Measurements from ENCODE around the gene TRAPPC12. TPM values are rescaled to one million over a fixed set of nuclear protein-coding genes. Genes with fewer than 3 reads are reported as not detected.

TRAPPC12 gene
- polyA plus RNA-seq, 1 donor from 2014 or later, result 76.2 TPM

DNA sequence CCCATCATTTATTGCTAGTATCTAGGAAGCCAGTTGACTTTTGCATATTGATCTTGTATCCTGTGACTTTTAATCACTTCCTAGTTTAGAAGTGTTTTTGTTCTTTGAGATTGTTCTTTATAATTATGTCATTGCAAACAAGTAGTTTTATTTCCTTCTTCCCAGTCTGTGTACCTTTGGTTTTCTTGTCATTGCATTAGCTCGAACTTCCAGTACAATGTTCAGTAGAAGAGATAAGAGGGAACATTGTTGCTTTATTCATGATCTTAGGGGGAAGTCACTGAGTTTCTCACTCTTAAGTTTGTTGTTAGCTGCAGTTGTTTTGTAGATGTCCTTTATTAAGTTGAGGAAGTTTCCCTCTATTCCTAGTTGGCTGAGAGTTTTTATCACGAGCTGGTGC lies 61.0 kb downstream of the TRAPPC12 start:
- no peaks in the 10 kb centered on the region for H4K20me1 ChIP-seq (ENCODE audit: insufficient read depth)
- no peak overlapping the region for H3K4me3 ChIP-seq (ENCODE audit: low read length)
- H3K36me3 ChIP-seq (ENCODE audit: insufficient read depth, low read length), result peaks cover 7% of the 10 kb centered on the region
- H3K27me3 ChIP-seq (ENCODE audit: insufficient read depth, low read depth, low read length), result no peaks in the 10 kb centered on the region
- H3K9ac ChIP-seq (ENCODE audit: low read length), result no peak overlapping the region
- no peaks in the 10 kb centered on the region for H3K9me3 ChIP-seq (ENCODE audit: low read length)
- no peaks in the 10 kb centered on the region for H3K9me2 ChIP-seq (ENCODE audit: insufficient read depth, low read length)
- no peak overlapping the region for H2AFZ ChIP-seq (ENCODE audit: low read depth, low read length)
- H3K27ac ChIP-seq (ENCODE audit: low read length), result no peak overlapping the region
- H3K4me2 ChIP-seq (ENCODE audit: low read length), result no peak overlapping the region
- no peaks in the 10 kb centered on the region for H3K79me2 ChIP-seq (replicated peaks; ENCODE audit: insufficient read depth, low read length)
- no peaks in the 10 kb centered on the region for H3F3A ChIP-seq (ENCODE audit: insufficient read depth, low read length, poor library complexity, severe bottlenecking)
- TF ChIP-seq POLR2AphosphoS5 (IDR thresholded peaks at IDR 0.05), result no peak

GRCh38 chr2:3441465-3441864 lies 62.0 kb downstream of the TRAPPC12 start:
- no peak overlapping the region for H3K4me2 ChIP-seq (ENCODE audit: low read length)
- H3F3A ChIP-seq (ENCODE audit: insufficient read depth, low read length, poor library complexity, severe bottlenecking), result no peaks in the 10 kb centered on the region

DNA sequence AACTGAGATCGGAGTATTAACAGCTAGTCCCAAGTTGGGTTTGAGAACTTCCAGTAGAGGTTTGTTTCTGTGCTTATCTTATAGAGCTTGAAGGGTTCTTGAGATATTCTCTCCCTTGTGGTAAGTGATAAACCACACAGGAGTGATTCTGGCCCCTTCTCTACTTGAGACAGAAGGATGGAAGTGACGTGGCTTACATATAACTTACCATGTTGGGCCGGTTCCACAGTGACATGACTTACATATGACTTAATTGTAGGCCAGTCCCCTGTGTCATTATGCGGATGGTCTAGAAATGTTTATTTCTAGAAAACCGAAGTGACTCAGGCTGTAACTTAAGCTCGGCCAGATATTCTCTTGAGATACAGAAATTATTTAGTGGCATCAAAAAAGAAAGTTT lies 62.7 kb downstream of the TRAPPC12 start:
- Histone ChIP-seq H3K4me3 (ENCODE audit: low read length) (no peak overlapping the region), H2AFZ (ENCODE audit: low read depth, low read length) (no peak overlapping the region), H3K79me2 (replicated peaks; ENCODE audit: insufficient read depth, low read length) (no peaks in the 10 kb centered on the region), H3K9me3 (ENCODE audit: low read length) (no peaks in the 10 kb centered on the region), H4K20me1 (ENCODE audit: insufficient read depth) (no peaks in the 10 kb centered on the region), H3K27ac (ENCODE audit: low read length) (no peak overlapping the region), H3K4me2 (ENCODE audit: low read length) (no peak overlapping the region), H3K27me3 (ENCODE audit: insufficient read depth, low read depth, low read length) (no peaks in the 10 kb centered on the region), H3K9me2 (ENCODE audit: insufficient read depth, low read length) (no peaks in the 10 kb centered on the region), H3K9ac (ENCODE audit: low read length) (no peak overlapping the region), H3F3A (ENCODE audit: insufficient read depth, low read length, poor library complexity, severe bottlenecking) (no peaks in the 10 kb centered on the region), H3K36me3 (ENCODE audit: insufficient read depth, low read length) (peaks cover 17% of the 10 kb centered on the region)
- TF ChIP-seq TAF1 (IDR thresholded peaks at IDR 0.05; ENCODE audit: low read depth) (no peak), SMC3 (conservative IDR thresholded peaks at IDR 0.05; ENCODE audit: poor library complexity) (no peak), MXI1 (conservative IDR thresholded peaks at IDR 0.05; ENCODE audit: poor library complexity, severe bottlenecking) (no peak), EP300 (conservative IDR thresholded peaks at IDR 0.05; ENCODE audit: poor library complexity, severe bottlenecking) (no peak), EZH2 (IDR thresholded peaks at IDR 0.05; ENCODE audit: borderline replicate concordance, insufficient read depth, low read length, poor library complexity, severe bottlenecking) (no peak), CTCF (IDR thresholded peaks at IDR 0.05; ENCODE audit: poor library complexity, severe bottlenecking) (no peak)
- TF ChIP-seq, protein P1, sequence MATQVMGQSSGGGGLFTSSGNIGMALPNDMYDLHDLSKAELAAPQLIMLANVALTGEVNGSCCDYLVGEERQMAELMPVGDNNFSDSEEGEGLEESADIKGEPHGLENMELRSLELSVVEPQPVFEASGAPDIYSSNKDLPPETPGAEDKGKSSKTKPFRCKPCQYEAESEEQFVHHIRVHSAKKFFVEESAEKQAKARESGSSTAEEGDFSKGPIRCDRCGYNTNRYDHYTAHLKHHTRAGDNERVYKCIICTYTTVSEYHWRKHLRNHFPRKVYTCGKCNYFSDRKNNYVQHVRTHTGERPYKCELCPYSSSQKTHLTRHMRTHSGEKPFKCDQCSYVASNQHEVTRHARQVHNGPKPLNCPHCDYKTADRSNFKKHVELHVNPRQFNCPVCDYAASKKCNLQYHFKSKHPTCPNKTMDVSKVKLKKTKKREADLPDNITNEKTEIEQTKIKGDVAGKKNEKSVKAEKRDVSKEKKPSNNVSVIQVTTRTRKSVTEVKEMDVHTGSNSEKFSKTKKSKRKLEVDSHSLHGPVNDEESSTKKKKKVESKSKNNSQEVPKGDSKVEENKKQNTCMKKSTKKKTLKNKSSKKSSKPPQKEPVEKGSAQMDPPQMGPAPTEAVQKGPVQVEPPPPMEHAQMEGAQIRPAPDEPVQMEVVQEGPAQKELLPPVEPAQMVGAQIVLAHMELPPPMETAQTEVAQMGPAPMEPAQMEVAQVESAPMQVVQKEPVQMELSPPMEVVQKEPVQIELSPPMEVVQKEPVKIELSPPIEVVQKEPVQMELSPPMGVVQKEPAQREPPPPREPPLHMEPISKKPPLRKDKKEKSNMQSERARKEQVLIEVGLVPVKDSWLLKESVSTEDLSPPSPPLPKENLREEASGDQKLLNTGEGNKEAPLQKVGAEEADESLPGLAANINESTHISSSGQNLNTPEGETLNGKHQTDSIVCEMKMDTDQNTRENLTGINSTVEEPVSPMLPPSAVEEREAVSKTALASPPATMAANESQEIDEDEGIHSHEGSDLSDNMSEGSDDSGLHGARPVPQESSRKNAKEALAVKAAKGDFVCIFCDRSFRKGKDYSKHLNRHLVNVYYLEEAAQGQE (IDR thresholded peaks at IDR 0.05; ENCODE audit: borderline replicate concordance), result no peak

More at GRCh38 chr2:3441465-3441864, 62.0 kb downstream of the TRAPPC12 start:
- Histone ChIP-seq H3K79me2 (replicated peaks; ENCODE audit: insufficient read depth, low read length) (no peaks in the 10 kb centered on the region), H3K27me3 (ENCODE audit: insufficient read depth, low read depth, low read length) (no peaks in the 10 kb centered on the region), H3K9me3 (ENCODE audit: low read length) (no peaks in the 10 kb centered on the region), H3K9ac (ENCODE audit: low read length) (no peak overlapping the region), H3K9me2 (ENCODE audit: insufficient read depth, low read length) (no peaks in the 10 kb centered on the region), H3K27ac (ENCODE audit: low read length) (no peak overlapping the region), H3K4me3 (ENCODE audit: low read length) (no peak overlapping the region), H3K36me3 (ENCODE audit: insufficient read depth, low read length) (peaks cover 17% of the 10 kb centered on the region), H2AFZ (ENCODE audit: low read depth, low read length) (no peak overlapping the region), H4K20me1 (ENCODE audit: insufficient read depth) (no peaks in the 10 kb centered on the region)
- TF ChIP-seq SMC3 (conservative IDR thresholded peaks at IDR 0.05; ENCODE audit: poor library complexity), result no peak
- no peak for TF ChIP-seq POLR2AphosphoS5 (IDR thresholded peaks at IDR 0.05)
- TF ChIP-seq, protein P1 (IDR thresholded peaks at IDR 0.05; ENCODE audit: borderline replicate concordance), result no peak
- no peak for TF ChIP-seq EZH2 (IDR thresholded peaks at IDR 0.05; ENCODE audit: borderline replicate concordance, insufficient read depth, low read length, poor library complexity, severe bottlenecking)
- no peak for TF ChIP-seq MXI1 (conservative IDR thresholded peaks at IDR 0.05; ENCODE audit: poor library complexity, severe bottlenecking)
- TF ChIP-seq TAF1 (IDR thresholded peaks at IDR 0.05; ENCODE audit: low read depth), result no peak
